Activated T-helper 1 cell treated with anti-CD3 and anti-CD28 coated beads, Interleukin-12 subunit alpha, Interleukin-12 subunit beta, Interleukin-2, Interleukin-4 antibody, amounts not matched to agents 30 ng/mL and 10 ng/mL and 1 ng/mL, durations not matched to agents 14 hours and 24 hours and 36 hours (primary cell): ENCODE data around the gene SP100. TPM values are rescaled to one million over a fixed set of nuclear protein-coding genes. Genes with fewer than 3 reads are reported as not detected.

Experiments used
- DNase-seq: peaks from one replicate; pipeline ENCODE4 v3.0.0; 2021; ENCODE audit warnings: low spot score
- H3K27ac Mint-ChIP-seq: one replicate; pipeline ENCODE4 v1.8.0; 2021; ENCODE audit warnings: mild to moderate bottlenecking, mixed read lengths
- H3K27me3 Mint-ChIP-seq: one replicate; pipeline ENCODE4 v1.8.0; 2022; ENCODE audit warnings: mild to moderate bottlenecking, moderate library complexity, mixed read lengths; ENCODE audit not compliant: insufficient read depth
- H3K36me3 Mint-ChIP-seq: one replicate; pipeline ENCODE4 v1.8.0; 2021; ENCODE audit warnings: low read depth, mixed read lengths
- H3K4me1 Mint-ChIP-seq: one replicate; pipeline ENCODE4 v1.8.0; 2021; ENCODE audit warnings: low read depth, mixed read lengths
- H3K4me3 Mint-ChIP-seq: one replicate; pipeline ENCODE4 v1.8.0; 2021; ENCODE audit warnings: mild to moderate bottlenecking, moderate library complexity, mixed read lengths
- H3K9me3 Mint-ChIP-seq: one replicate; pipeline ENCODE4 v1.8.0; 2021; ENCODE audit warnings: mixed read lengths
- intact Hi-C: fragments of 100-400 bp; cut with micrococcal nuclease; formaldehyde crosslinking; loops from one replicate; pipeline ENCODE4 v1.15.1; 2024
- total RNA-seq: library from RNA; stranded (reverse); gene quantifications from 2 replicates; pipeline ENCODE4 v1.2.3, GENCODE V29; 2022

SP100 gene
- total RNA-seq, 1 donor from 2014 or later: 171 TPM

DNA sequence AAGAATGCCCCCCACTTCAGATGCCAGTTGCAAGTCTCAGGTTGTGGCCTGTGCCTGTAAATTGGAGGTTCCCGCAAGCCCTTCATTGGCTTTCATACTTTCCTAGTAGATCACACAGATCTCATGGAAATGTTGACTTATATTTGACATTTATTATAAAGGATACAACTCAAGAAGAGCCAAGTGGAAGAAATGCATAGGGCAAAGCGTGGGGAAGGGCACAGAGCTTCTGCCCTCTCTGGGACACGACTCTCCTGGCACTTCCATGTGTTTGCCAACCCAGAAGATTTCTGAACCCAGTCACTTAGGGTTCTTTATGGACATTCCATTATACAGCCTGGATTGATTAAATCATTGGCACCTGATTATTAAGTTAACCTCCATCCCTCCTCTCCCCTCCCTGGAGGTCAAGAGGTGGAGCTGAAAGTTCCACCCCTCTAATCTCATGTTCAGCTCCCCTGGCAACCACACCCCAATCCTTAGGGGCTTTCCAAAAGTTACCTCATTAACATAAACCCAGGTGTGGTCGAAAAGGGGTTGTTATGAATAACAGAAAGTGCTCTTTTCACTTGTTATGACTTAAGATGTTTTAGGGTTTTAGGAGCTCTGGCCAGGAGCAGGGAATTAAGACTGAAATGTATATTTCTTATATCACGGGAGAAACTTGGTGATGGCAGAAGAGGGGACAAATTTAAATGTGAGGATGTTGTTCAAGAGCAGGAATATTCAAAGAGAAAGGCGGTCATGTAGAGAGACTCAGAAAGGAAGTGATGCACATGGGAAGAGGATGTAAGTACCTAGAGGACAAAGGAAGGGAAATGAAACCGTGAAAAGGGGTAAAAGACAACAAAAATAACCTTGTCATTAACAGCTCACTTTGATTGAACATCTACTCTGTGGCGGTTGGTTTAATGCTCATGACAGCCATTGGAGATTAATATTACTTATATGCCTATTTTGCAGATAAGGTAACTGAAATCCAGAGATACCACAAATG, 31.8 kb downstream of the SP100 start:
- Mint-ChIP-seq H3K36me3 (peaks cover 65% of the 10 kb centered on the region), H3K9me3 (no peaks in the 10 kb centered on the region), H3K27ac (peak overlapping the region; percentile 96), H3K4me3 (peak overlapping the region; percentile 58), H3K4me1 (peaks cover 71% of the 10 kb centered on the region), H3K27me3 (no peaks in the 10 kb centered on the region)
- DNase-seq: peak; percentile 40
- intact Hi-C loops: loop anchor here (1.0 to 5.0 kb wide), 6 partner anchors 8 to 212 kb away; no protein-coding TSS in a partner anchor

DNA sequence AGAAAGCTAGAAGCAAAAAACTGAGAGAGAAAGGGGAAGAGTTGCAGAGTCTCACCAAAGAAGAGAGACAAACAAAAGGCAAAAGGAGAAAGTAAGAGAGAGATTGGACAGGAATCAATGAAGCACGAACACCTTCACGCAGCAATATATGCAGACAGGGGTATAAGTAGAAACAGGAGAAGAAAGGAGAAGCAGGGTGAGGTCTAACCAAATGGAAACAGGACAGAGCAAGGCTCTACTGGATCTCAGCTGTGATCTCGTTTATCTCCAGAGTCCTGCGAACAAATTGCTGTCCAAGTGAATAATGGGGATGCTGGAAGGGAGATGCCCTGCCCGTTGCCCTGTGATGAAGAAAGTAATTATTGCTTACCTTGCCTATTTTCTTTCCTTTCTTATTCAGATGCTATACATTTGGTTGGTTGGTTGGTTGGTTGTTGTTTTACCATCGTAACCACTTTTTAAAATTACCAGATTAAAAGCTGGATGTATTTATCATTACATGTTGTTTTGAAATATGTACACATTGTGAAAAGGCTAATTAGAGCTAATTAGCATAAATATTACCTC, 34.0 kb downstream of the SP100 start:
- intact Hi-C loops: loop anchor here (2.0 to 5.0 kb wide), 2 partner anchors 89 to 183 kb away; no protein-coding TSS in a partner anchor
- Mint-ChIP-seq H3K27me3 (no peaks in the 10 kb centered on the region), H3K4me3 (no peak overlapping the region), H3K9me3 (peaks cover 7% of the 10 kb centered on the region), H3K36me3 (peaks cover 70% of the 10 kb centered on the region), H3K4me1 (peaks cover 77% of the 10 kb centered on the region), H3K27ac (peak overlapping the region; percentile 1)
- DNase-seq: no peak

DNA sequence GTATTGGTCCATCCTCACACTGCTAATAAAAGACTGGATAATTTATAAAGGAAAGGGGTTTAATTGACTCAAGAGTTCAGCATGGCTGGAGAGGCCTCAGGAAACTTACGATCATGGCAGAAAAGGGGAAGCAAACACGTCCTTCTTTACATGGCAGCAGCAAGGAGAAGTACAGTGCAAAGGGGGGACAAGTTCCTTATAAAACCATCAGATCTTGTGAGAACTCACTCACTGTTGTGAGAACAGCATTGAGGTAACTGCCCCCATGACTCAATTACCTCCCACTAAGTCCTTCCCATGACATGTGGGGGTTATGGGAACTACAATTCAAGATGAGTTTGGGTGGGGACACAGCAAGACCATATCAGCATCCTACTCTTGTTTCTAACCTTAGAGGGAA, 37.0 kb downstream of the SP100 start:
- intact Hi-C loops: no loop called here
- Mint-ChIP-seq H3K4me1 (peaks cover 83% of the 10 kb centered on the region), H3K4me3 (no peak overlapping the region), H3K27me3 (no peaks in the 10 kb centered on the region), H3K27ac (no peak overlapping the region), H3K9me3 (peaks cover 24% of the 10 kb centered on the region), H3K36me3 (peaks cover 76% of the 10 kb centered on the region)
- DNase-seq: no peak

DNA sequence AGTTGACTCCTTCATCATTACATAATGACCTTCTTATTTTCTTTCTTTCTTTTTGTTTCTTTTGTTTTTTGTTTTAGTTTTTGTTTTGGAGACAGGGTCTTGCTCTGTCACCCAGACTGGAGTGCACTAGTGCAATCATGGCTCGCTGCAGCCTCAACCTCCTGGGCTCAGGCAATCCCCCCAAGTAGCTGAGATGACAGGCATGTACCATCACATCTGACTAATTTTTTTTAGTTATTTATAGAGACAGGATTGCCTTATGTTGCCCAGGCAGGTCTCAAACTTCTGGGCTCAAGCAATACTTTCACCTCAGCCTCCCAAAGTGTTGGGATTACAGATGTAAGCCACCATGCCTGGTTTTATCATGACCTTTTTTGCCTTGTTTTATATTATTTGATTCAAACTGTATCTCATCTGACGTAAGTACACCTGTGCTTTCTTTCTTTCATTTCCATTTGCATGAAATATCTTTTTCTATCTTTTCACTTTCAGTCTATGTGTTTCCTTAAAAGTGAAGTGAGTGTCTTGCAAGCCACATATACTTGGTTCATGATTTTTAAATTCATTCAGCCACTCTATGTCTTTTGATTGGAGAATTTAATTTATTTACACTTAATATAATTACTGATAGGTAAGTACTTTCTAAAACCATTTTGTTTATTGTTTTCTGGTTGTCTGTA, 39.1 kb downstream of the SP100 start:
- Mint-ChIP-seq H3K27ac (peak overlapping the region; percentile 74), H3K27me3 (no peaks in the 10 kb centered on the region), H3K9me3 (peaks cover 24% of the 10 kb centered on the region), H3K4me1 (peaks cover 88% of the 10 kb centered on the region), H3K4me3 (no peak overlapping the region), H3K36me3 (peaks cover 84% of the 10 kb centered on the region)
- intact Hi-C loops: no loop called here
- DNase-seq: no peak

DNA sequence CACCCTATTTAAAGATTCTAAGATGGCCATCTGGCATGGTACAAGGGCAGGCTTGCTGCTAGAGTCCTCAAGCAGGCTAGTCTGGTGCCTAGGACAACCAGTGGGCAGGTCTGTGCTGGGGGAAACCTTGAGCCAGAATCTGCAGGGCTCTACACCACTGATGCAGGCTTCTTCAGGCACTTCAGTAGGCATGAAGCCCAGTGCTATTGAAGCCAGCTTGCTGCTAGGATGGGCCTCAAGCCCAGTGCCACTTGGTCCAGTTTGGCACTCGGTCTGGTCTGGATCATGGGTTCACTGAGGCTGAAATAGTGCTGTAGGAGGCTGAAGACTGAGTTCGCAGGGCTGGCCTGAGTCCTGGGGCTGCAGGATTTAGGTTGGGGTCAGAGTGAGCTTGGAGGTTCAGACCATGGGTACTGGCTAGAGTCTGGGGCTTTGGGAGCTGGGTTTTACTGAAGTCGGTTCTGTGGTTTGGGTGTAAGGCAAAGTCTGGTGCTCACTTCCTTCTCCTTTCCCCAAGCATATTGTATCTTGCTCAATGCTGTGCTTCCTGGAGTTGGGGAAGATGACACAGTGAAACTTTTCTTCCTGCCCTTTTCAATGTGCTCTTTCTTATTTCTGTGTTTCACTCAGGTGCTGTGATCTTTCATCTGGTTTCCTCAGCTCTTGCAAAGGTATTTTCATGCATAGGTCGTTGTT, 41.2 kb downstream of the SP100 start:
- no peak for DNase-seq
- Mint-ChIP-seq H3K36me3 (peaks cover 85% of the 10 kb centered on the region), H3K4me3 (peak overlapping the region; percentile 31), H3K9me3 (peaks cover 24% of the 10 kb centered on the region), H3K27ac (peak overlapping the region; percentile 67), H3K4me1 (peaks cover 77% of the 10 kb centered on the region), H3K27me3 (no peaks in the 10 kb centered on the region)
- intact Hi-C loops: loop anchor here (1.0 kb wide), 1 partner anchor 9 kb away; no protein-coding TSS in a partner anchor

DNA sequence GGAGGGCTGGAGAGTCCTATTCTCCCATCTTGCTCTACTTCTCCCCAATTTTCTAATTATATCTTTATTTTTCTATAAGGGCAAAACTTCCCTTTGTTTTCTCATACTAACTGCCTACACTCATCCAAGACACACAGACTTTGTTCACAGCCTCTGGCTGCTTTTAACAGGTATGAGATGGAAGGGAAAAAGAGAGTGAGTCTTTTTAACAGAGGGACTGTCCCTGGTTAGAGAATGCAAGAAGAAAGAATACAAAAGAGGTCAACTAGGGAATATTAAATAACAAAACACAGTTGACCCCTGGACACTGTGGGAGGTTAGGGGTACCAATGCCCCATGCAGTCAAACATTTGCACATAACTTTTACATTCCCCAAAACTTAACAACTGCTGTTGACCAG, 41.8 kb downstream of the SP100 start:
- no peak overlapping the region for H3K4me3 Mint-ChIP-seq
- DNase-seq: no peak
- H3K27me3 Mint-ChIP-seq: no peaks in the 10 kb centered on the region
- peaks cover 74% of the 10 kb centered on the region for H3K4me1 Mint-ChIP-seq
- peaks cover 85% of the 10 kb centered on the region for H3K36me3 Mint-ChIP-seq
- H3K9me3 Mint-ChIP-seq: peaks cover 24% of the 10 kb centered on the region
- peak overlapping the region; percentile 67 for H3K27ac Mint-ChIP-seq
- intact Hi-C loops: loop anchor here (1.0 kb wide), 1 partner anchor 9 kb away; no protein-coding TSS in a partner anchor

DNA sequence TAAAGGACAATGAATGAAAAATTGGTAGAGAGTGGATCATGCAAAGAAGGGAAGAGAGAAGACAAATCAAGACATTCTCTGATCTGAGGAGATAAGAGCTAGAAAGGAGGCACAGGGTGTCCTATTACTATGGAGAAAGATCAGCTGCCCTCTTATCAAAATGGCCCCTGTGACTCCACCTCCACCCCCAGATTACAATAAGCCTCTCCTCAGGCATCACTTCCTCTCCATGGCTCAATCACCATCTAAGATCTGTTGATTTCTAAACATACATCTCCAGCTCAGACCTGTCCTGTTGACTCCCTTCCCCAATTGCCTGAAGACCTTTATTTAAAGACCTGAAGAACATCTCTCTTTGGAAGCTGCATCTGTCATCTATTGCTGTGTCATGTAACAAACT, 43.2 kb downstream of the SP100 start:
- H3K27me3 Mint-ChIP-seq: no peaks in the 10 kb centered on the region
- no peak for DNase-seq
- H3K27ac Mint-ChIP-seq: peak overlapping the region; percentile 7
- no peak overlapping the region for H3K4me3 Mint-ChIP-seq
- peaks cover 60% of the 10 kb centered on the region for H3K4me1 Mint-ChIP-seq
- peaks cover 20% of the 10 kb centered on the region for H3K9me3 Mint-ChIP-seq
- intact Hi-C loops: no loop called here
- H3K36me3 Mint-ChIP-seq: peaks cover 83% of the 10 kb centered on the region

DNA sequence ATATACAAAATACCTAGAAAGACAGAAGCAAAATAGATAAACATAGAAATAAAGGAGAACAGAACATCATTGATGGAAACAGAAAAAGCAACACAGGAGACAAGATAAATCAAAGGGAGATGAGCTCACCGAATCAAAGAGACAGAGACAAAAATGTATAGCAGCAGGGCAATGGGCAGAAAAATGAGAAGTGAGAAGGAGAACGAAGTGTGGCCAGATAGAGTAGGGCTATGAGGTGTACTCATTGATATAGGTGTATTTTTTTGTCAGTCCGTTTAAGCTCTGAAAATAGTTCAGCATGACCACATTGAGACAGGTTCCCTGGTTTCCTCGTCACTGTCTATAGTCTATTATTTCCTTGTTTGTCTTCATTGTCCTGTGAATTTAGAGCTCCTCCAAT, 55.1 kb downstream of the SP100 start:
- intact Hi-C loops: no loop called here
- Mint-ChIP-seq H3K4me1 (peaks cover 48% of the 10 kb centered on the region), H3K36me3 (peaks cover 75% of the 10 kb centered on the region), H3K27ac (peak overlapping the region; percentile 79), H3K9me3 (peaks cover 11% of the 10 kb centered on the region), H3K4me3 (no peak overlapping the region), H3K27me3 (no peaks in the 10 kb centered on the region)
- DNase-seq: no peak

DNA sequence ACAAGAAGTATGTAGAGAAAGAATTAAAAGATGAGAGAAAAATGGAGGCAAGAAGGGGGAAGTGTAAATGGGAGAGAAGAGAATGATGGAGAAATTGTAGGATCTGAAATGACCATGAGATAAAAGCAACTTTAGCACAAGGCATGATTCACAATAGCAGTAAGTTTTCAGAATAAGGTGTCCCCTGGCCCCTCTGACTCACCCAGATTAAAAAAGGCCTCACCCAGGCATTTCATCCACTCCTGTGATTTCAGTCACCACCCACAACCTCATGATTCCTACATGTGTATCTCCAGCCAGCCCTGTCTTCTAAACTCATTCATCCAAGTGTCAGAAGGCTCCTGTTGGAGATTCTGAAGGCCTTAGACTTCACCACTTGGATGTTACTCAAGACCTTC, 56.6 kb downstream of the SP100 start:
- peak overlapping the region; percentile 85 for H3K27ac Mint-ChIP-seq
- intact Hi-C loops: loop anchor here (1.0 to 2.0 kb wide), 4 partner anchors 24 to 139 kb away; partner anchors contain the start of gene SP100
- peak overlapping the region; percentile 1 for H3K4me3 Mint-ChIP-seq
- no peaks in the 10 kb centered on the region for H3K27me3 Mint-ChIP-seq
- DNase-seq: peak; percentile 11
- H3K36me3 Mint-ChIP-seq: peaks cover 68% of the 10 kb centered on the region
- H3K9me3 Mint-ChIP-seq: peaks cover 11% of the 10 kb centered on the region
- peaks cover 48% of the 10 kb centered on the region for H3K4me1 Mint-ChIP-seq

DNA sequence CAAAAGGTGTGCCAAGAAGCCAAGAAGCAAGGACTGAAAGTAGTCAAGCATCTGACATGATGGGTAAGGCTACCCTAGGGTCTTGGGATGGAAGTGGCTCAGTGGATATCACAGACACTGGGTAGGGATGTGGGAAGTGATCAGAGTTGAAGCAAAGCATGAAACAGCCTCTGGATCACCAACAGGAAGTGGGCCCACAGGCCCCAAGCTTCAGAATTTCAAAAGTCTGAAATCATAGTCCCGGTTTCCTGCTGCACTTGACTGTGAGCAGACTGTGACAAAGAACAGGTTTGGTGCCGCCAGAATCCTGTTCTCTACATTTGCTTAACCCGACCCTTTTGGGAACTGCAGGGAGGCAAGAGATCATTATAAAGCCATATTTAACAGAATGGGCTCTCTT, 57.4 kb downstream of the SP100 start:
- Mint-ChIP-seq H3K4me1 (peaks cover 50% of the 10 kb centered on the region), H3K27ac (peak overlapping the region; percentile 85), H3K4me3 (peak overlapping the region; percentile 32), H3K36me3 (peaks cover 65% of the 10 kb centered on the region), H3K27me3 (no peaks in the 10 kb centered on the region), H3K9me3 (peaks cover 11% of the 10 kb centered on the region)
- intact Hi-C loops: loop anchor here (1.0 to 2.0 kb wide), 2 partner anchors 57 to 138 kb away; partner anchors contain the start of gene SP100
- peak; percentile 9 for DNase-seq

DNA sequence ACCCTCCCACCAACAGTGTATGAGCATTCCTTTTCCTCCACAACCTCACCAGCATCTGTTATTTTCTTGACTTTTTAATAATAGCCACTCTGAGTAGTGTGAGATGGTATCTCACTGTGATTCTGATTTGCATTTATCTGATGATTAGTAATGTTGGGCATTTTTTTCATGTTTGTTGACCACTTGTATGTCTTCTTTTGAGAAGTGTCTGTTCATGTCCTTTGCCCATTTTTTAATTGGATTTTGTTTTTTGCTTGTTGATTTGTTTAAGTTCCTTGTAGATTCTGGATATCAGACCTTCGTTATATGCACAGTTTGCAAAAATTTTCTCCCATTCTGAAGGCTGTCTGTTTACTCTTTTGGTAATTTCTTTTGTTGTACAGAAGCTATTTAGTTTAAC, 59.1 kb downstream of the SP100 start:
- H3K4me1 Mint-ChIP-seq: peaks cover 51% of the 10 kb centered on the region
- peaks cover 74% of the 10 kb centered on the region for H3K36me3 Mint-ChIP-seq
- intact Hi-C loops: no loop called here
- H3K27ac Mint-ChIP-seq: no peak overlapping the region
- no peaks in the 10 kb centered on the region for H3K27me3 Mint-ChIP-seq
- DNase-seq: no peak
- peaks cover 11% of the 10 kb centered on the region for H3K9me3 Mint-ChIP-seq
- no peak overlapping the region for H3K4me3 Mint-ChIP-seq

DNA sequence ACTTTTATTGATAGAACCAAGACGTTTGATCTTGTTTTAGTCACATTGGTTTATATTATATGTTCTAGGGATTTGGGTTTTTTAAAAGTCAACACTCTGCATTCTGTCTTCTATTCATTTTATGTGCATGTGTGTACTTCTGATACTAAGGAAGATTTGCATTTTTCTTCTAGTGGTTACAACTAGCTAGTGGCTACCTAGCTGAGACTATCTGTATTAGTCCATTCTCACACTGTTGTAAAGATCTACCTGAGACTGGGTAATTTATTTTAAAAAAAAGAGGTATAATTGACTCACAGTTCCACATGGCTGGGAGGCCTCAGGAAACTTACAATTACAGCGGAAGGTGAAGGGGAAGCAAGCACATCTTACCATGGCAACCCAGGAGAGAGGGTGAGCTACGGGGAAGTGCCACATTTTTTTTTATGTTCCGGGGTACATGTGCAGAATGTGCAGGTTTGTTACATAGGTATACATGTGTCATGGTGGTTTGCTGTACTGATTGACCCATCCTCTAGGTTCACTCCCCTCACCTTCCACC, 69.9 kb downstream of the SP100 start:
- no peaks in the 10 kb centered on the region for H3K27me3 Mint-ChIP-seq
- DNase-seq: no peak
- H3K36me3 Mint-ChIP-seq: peaks cover 81% of the 10 kb centered on the region
- intact Hi-C loops: no loop called here
- H3K4me3 Mint-ChIP-seq: no peak overlapping the region
- H3K9me3 Mint-ChIP-seq: peaks cover 40% of the 10 kb centered on the region
- no peak overlapping the region for H3K27ac Mint-ChIP-seq
- H3K4me1 Mint-ChIP-seq: peaks cover 20% of the 10 kb centered on the region
